Measurements from ENCODE around the gene DCAF4L1. TPM values are rescaled to one million over a fixed set of nuclear protein-coding genes. Genes with fewer than 3 reads are reported as not detected.

Gene DCAF4L1
- total and polyA plus RNA-seq, 5 donors, result 0.07 to 0.42 (median 0.12) TPM

DNA sequence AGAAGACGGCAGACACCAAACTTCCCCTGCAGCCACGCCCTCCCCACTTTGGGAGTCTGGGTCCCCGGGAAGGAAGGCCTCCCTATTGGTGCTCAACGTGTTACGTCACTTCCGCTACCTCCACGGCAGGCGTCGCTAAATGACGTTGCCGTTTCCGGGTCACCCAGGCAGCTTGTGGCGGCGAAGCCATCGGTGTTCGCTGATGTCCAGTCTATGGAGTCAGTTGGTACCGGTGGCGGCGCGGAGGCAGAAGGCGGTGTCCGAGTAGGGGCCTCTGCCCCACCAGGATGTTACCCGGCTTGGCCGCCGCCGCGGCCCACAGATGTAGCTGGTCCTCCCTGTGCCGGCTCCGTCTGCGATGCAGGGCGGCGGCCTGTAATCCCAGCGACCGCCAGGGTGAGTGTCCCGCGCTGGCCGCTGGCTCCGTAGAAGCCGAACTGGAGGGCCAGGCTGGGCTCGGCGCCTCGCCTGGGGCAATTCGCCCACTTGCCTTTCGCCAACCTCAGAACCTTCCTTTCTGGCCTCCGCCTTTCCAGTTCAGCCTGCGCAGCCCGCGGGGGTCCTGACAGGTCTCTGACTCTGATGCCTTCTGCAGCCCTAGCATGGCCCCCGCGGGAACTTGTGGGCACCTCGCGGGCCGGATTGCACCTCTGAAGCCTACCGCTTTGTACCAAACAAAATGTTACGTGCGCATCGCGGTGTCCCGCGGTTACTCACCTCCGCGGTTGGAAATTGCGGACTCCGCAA, 9.0 kb downstream of the DCAF4L1 start, which contains the start of gene SLC30A9:
TSS of gene SLC30A9 (plus strand) at position 166 of the 747 bp plus-strand sequence. CDS start at position 288, 122 bp downstream.
- peak within 1 kb of the TSS; percentile 67 for H3K4me3 ChIP-seq (ENCODE audit: low read length)
- intact Hi-C loops (cut with DNase I), result no loop called here
- peak; percentile 100 for ATAC-seq
- H3K9me3 ChIP-seq (ENCODE audit: control insufficient read depth, low read length), result no peaks in the 10 kb centered on the region
- under 1% methylated on average over 64 of the region's 64 CpGs for WGBS
- H3K27me3 ChIP-seq (ENCODE audit: control insufficient read depth, insufficient read depth), result no peaks in the 10 kb centered on the region
- H3K27ac ChIP-seq (ENCODE audit: low read length), result peak within 1 kb of the TSS; percentile 91
- H3K4me1 ChIP-seq (ENCODE audit: control insufficient read depth, insufficient read depth, low read length), result peaks cover 6% of the 10 kb centered on the region
- peak; percentile 94 to 97 (median 97) for DNase-seq

DNA sequence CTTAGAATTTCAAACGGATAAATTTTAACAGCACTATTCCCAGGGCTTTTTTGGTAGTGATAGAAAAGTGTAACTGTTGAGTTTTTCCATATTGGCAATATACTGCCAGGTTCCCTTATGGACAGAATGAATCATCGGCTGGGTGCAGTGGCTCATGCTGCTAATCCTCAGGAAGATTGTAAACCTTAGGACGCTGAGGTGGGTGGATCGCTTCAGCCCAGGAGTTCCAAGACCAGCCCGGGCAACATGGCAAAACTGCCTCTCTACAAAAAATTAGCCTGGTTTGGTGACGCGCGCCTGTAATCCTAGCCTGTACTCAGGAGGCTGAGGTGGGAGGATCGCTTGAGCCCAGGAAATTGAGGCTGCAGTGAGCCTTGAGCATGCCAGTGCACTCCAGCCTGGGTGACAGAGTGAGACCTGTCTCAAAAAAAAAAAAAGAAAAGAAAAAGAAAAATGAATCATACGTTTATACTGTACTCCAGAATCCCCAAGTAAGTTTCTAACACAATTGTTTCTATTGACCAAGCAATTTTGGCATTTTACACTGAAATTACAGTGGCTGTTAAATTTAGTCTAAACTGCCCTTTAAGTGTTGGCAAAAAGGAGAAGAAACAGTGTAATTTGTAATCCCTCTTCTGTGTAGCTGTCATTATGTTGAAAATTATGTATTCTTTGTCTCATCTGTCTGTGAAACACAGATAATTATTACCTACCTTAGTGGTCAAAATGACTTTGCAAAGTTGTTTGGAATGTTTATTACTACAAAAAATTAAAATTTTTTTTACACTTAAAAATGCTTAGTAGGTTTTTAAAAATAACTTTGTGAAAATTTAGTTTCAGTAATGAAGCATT, 10.6 kb downstream of the DCAF4L1 start:
- ATAC-seq (no peak), DNase-seq (peak in 1 of 3 donors; percentile 20)
- Histone ChIP-seq H3K9me3 (ENCODE audit: control insufficient read depth, low read length) (no peaks in the 10 kb centered on the region), H3K4me1 (ENCODE audit: control insufficient read depth, insufficient read depth, low read length) (peaks cover 6% of the 10 kb centered on the region), H3K4me3 (ENCODE audit: low read length) (no peak overlapping the region), H3K27ac (ENCODE audit: low read length) (no peak overlapping the region), H3K27me3 (ENCODE audit: control insufficient read depth, insufficient read depth) (no peaks in the 10 kb centered on the region)
- intact Hi-C loops (cut with DNase I), result no loop called here
- WGBS, result 92% methylated on average over 10 of the region's 10 CpGs

DNA sequence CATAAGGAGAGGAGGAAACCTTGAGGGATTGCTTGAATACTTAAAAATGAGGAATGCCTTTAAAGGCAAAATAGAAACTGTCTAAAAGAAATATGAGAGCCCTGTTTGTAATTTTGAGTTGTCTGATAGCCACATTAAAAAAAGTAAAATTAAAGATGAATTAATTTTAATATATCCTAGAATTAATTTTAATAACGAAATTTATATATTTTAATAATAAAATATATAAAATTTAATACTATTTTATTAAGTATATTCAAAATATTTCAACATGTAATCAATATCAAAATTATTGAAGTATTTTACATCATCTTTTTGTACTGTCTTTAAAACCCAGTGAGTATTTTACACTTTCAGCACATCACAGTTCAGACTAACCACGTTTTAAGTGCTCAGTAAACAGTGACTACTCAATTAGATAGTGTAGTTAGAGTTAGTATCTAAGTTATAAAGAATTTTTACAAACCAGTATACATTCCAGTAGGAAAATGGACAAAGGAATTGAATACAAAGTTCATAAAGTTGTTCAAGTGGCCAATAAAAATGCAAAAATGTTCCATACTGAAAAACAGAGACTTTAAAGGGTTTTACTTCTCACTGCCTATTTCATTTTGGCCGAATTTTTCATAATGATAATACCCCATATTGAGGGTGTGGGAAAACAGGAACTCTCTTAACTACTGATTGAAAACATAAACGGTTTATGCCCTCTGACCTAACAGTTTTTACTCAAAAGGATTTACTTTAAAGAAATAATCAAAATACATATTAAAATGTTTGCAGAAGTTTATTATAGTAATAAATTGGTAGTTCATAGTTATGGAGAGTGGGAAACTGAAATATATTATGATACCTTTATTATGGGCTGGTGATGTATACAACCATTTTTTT, 11.7 kb downstream of the DCAF4L1 start:
- DNase-seq (no peak), ATAC-seq (no peak)
- intact Hi-C loops (cut with DNase I), result no loop called here
- Histone ChIP-seq H3K4me1 (ENCODE audit: control insufficient read depth, insufficient read depth, low read length) (peaks cover 6% of the 10 kb centered on the region), H3K27ac (ENCODE audit: low read length) (no peak overlapping the region), H3K4me3 (ENCODE audit: low read length) (no peak overlapping the region), H3K9me3 (ENCODE audit: control insufficient read depth, low read length) (no peaks in the 10 kb centered on the region), H3K27me3 (ENCODE audit: control insufficient read depth, insufficient read depth) (no peaks in the 10 kb centered on the region)
- 83% methylated on average over 4 of the region's 4 CpGs for WGBS

DNA sequence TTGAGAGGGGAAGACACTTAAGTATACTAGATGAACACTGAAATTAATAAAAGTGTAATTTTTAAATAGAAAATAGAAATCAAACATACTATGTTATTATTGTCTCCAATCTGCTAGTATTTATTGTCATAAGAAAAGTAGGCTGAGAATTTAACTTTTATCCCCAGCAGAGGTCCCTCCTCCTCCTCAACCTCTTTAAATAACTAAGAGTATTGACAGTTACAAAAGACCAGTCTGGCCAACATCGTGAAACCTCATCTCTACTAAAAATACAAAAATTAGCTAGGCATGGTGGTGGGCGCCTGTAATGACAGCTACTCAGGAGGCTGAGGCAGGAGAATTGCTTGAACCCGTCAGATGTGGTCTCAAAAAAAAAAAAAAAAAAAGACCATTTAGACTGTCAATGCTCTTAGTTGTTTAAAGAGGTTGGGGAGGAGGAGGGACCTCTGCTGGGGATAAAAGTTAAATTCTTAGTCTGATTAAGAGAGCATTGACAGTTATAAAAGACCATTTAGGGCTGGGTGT, 13.0 kb downstream of the DCAF4L1 start:
- intact Hi-C loops (cut with DNase I), result no loop called here
- H3K27me3 ChIP-seq (ENCODE audit: control insufficient read depth, insufficient read depth), result no peaks in the 10 kb centered on the region

DNA sequence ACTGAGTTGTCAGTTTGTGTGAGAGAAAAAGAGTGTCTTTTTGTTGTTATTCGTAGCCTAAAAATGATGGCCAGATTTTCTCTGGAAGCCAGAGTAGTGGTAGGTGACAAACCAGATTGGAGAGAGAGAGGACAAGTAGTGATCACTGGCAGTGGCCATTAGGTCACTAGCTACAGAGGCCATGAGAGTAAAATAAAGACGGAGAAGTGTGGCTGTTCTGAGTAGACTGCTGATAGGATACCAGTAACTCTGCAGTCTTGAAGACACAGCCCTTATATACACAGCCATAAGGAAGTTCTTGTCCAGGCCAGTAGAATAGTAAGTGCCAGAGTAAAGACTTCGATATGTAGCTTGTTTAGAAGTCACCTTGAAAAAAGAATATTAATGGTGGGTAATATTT, 16.5 kb downstream of the DCAF4L1 start:
- no peak for DNase-seq
- Histone ChIP-seq H3K9me3 (ENCODE audit: control insufficient read depth, low read length) (no peaks in the 10 kb centered on the region), H3K4me1 (ENCODE audit: control insufficient read depth, insufficient read depth, low read length) (no peaks in the 10 kb centered on the region), H3K4me3 (ENCODE audit: low read length) (no peak overlapping the region), H3K27me3 (ENCODE audit: control insufficient read depth, insufficient read depth) (no peaks in the 10 kb centered on the region), H3K27ac (ENCODE audit: low read length) (no peak overlapping the region)
- peak in 1 of 2 donors; percentile 36 for ATAC-seq
- 73% methylated on average over 3 of the region's 3 CpGs for WGBS
- intact Hi-C loops (cut with DNase I), result no loop called here

More for the DNA sequence above, 13.0 kb downstream of the DCAF4L1 start:
- WGBS, result 90% methylated on average over 3 of the region's 3 CpGs
- no peak for DNase-seq
- Histone ChIP-seq H3K4me1 (ENCODE audit: control insufficient read depth, insufficient read depth, low read length) (peaks cover 6% of the 10 kb centered on the region), H3K27ac (ENCODE audit: low read length) (no peak overlapping the region), H3K4me3 (ENCODE audit: low read length) (no peak overlapping the region), H3K9me3 (ENCODE audit: control insufficient read depth, low read length) (no peaks in the 10 kb centered on the region)
- no peak for ATAC-seq

DNA sequence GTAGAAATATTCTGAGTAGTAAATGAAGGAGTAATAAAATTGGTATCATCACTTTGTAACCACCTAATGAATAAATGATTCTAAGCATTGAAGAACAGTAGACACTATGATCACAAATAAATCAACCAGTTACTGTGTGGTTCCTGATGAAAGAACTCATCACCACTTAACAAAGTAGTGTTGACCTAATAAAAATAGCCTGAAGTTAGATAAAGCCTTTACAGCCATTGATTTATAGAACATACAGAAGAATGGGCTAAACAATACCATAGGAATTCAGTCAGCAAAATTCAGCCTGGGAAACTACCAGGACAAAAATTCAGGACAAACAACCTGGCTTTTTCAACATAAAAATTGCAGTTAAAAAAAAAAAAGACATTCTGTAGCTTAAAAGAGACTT, 17.8 kb downstream of the DCAF4L1 start:
- Histone ChIP-seq H3K27me3 (ENCODE audit: control insufficient read depth, insufficient read depth) (no peaks in the 10 kb centered on the region), H3K27ac (ENCODE audit: low read length) (no peak overlapping the region), H3K4me1 (ENCODE audit: control insufficient read depth, insufficient read depth, low read length) (no peaks in the 10 kb centered on the region), H3K9me3 (ENCODE audit: control insufficient read depth, low read length) (no peaks in the 10 kb centered on the region), H3K4me3 (ENCODE audit: low read length) (no peak overlapping the region)
- ATAC-seq (no peak), DNase-seq (no peak)
- intact Hi-C loops (cut with DNase I), result no loop called here

DNA sequence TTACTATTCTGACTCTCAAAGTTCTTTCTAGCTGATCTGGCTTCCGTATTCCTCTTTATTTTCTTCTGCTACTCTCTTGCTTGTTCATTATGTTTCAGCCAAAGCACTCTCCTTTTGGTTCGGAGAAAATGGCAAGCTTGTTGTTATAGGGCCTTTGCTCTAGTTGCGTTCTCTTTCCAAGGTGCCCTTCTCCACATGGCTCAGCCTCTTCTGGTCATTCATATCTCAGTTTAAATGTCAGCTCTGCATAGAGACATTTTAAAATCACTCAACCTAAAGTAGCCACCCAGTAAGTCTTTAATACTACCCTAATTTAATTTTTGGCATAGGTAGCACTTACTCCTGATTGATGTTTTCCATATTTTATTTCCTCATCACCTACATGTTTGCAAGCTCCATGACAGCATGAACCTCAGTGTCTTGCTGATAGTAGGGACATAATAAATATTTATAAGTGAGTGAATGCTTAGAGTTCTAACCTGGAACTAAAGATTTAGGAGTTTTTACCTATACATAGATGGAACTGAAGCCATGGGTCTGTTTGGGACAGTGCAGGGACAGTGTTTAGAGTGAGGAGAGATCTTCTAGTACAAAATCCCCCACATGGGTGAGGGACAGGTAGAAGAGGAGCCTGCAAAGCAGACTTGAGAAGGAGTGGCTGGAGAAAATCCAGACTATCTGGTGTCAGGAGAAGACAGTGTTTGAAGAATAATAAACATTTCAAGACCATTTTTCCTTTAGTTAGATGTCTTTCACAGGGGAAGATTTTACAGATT, 26.6 kb downstream of the DCAF4L1 start:
- ATAC-seq (peak in 1 of 2 donors; percentile 62), DNase-seq (no peak)
- H3K4me3 ChIP-seq (ENCODE audit: low read length), result no peak overlapping the region
- H3K27me3 ChIP-seq (ENCODE audit: control insufficient read depth, insufficient read depth), result no peaks in the 10 kb centered on the region
- H3K9me3 ChIP-seq (ENCODE audit: control insufficient read depth, low read length), result no peaks in the 10 kb centered on the region
- H3K4me1 ChIP-seq (ENCODE audit: control insufficient read depth, insufficient read depth, low read length), result peaks cover 2% of the 10 kb centered on the region
- 85% methylated on average over 3 of the region's 3 CpGs for WGBS
- intact Hi-C loops (cut with DNase I), result no loop called here
- H3K27ac ChIP-seq (ENCODE audit: low read length), result peak overlapping the region; percentile 48

DNA sequence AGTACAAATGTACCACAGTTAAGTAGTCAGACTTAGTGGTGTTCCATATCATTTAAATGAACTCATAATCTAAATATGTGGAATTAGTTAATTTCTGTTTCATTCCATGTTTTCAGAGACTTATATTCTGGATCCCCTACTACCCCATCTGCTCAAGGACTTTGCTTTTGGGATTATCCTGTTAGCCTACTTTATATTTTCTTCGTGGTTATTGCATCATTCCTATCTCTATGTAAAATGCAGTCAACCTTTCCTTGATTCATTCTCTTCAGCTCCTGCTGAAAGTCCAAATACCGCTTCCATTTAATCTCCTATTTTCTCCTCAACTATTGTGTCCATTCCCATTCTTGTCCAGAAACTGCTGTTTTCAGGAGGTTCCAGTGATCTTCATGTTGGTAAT, 33.9 kb downstream of the DCAF4L1 start:
- Histone ChIP-seq H3K9me3 (ENCODE audit: control insufficient read depth, low read length) (no peaks in the 10 kb centered on the region), H3K27ac (ENCODE audit: low read length) (no peak overlapping the region), H3K4me1 (ENCODE audit: control insufficient read depth, insufficient read depth, low read length) (no peaks in the 10 kb centered on the region), H3K27me3 (ENCODE audit: control insufficient read depth, insufficient read depth) (no peaks in the 10 kb centered on the region), H3K4me3 (ENCODE audit: low read length) (no peak overlapping the region)
- ATAC-seq (no peak), DNase-seq (no peak)
- over 99% methylated on average over 2 of the region's 2 CpGs for WGBS
- intact Hi-C loops (cut with DNase I), result no loop called here

DNA sequence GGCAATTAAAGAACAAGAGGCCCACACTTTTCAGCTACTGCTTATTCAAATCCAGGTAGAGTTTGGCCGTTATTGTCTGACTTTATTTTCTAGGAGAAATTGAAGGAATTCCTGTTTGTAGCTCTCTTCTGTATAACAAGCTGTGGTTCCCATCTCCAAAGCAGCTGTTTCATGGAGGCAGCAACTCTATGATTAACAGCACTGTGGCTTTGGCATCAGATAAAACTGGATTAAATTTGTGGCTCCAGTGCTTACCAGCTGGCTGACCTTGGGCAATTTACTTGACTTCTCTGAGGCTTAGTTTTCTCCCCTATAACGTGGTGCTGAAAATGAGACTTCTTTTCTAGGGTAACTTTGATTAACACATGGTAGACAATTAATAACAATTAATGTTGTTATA, 36.9 kb downstream of the DCAF4L1 start:
- ATAC-seq (no peak), DNase-seq (no peak)
- Histone ChIP-seq H3K4me1 (ENCODE audit: control insufficient read depth, insufficient read depth, low read length) (no peaks in the 10 kb centered on the region), H3K27ac (ENCODE audit: low read length) (no peak overlapping the region), H3K9me3 (ENCODE audit: control insufficient read depth, low read length) (no peaks in the 10 kb centered on the region), H3K4me3 (ENCODE audit: low read length) (no peak overlapping the region), H3K27me3 (ENCODE audit: control insufficient read depth, insufficient read depth) (no peaks in the 10 kb centered on the region)
- WGBS, result 91% methylated on average over 2 of the region's 2 CpGs
- intact Hi-C loops (cut with DNase I), result no loop called here
